Spleen (tissue), 11 donors: ENCODE data around the gene OR6X1. TPM values are rescaled to one million over a fixed set of nuclear protein-coding genes. Genes with fewer than 3 reads are reported as not detected.

Experiments used
- DNase-seq: peaks from one replicate; pipeline ENCODE4 v3.0.0-alpha.2; 2020
- H3K27ac ChIP-seq, 8 donors: fragments of 200-600 bp; sonication (generic) in 7 of 8; 1 replicate in 4 of 8; 2 replicates in 4 of 8; pipeline versions ENCODE4 v1.5.0 to v1.8.0; 2016 to 2021; ENCODE audit warnings: inconsistent platforms in 4 of 8, mild to moderate bottlenecking in 4 of 8, moderate library complexity in 1 of 8
- H3K27me3 ChIP-seq, 7 donors: fragments of 200-600 bp; sonication (generic) in 6 of 7; replicated peaks in 1 of 7; 1 replicate in 4 of 7; 2 replicates in 3 of 7; pipeline versions ENCODE4 v1.5.0 to v1.8.0; 2016 to 2021; ENCODE audit warnings: inconsistent platforms in 3 of 7, mild to moderate bottlenecking in 1 of 7
- H3K36me3 ChIP-seq, 6 donors: fragments of 200-600 bp; sonication (generic) in 5 of 6; 1 replicate in 4 of 6; 2 replicates in 2 of 6; pipeline versions ENCODE4 v1.5.0 to v1.8.0; 2016 to 2021; ENCODE audit warnings: inconsistent platforms in 2 of 6
- H3K4me1 ChIP-seq, 6 donors: fragments of 200-600 bp; sonication (generic) in 5 of 6; 1 replicate in 3 of 6; 2 replicates in 3 of 6; pipeline versions ENCODE4 v1.5.0 to v1.8.0; 2016 to 2021; ENCODE audit warnings: inconsistent platforms in 3 of 6
- H3K4me3 ChIP-seq, 8 donors: fragments of 200-600 bp; sonication (generic) in 7 of 8; 1 replicate in 4 of 8; 2 replicates in 4 of 8; pipeline versions ENCODE4 v1.5.0 to v1.8.0; 2016 to 2021; ENCODE audit warnings: inconsistent platforms in 4 of 8, mild to moderate bottlenecking in 4 of 8, moderate library complexity in 2 of 8
- H3K9me3 ChIP-seq, 8 donors: fragments of 200-600 bp; sonication (generic) in 7 of 8; 1 replicate in 4 of 8; 2 replicates in 4 of 8; pipeline versions ENCODE4 v1.5.0 to v1.8.0; 2016 to 2021; ENCODE audit warnings: inconsistent platforms in 4 of 8
- CTCF ChIP-seq, 11 experiments: fragments of 200-600 bp in 7 of 11; fragments of 450-650 bp in 4 of 11; sonication (generic) in 4 of 11; IDR thresholded peaks in 8 of 11; conservative IDR thresholded peaks in 3 of 11; 1 replicate in 7 of 11; 2 replicates in 4 of 11; pipeline versions ENCODE4 v1.4.0 to v1.8.0; 2016 to 2021; ENCODE audit warnings: antibody characterized with exemption in 11 of 11, inconsistent platforms in 4 of 11, mild to moderate bottlenecking in 1 of 11
- POLR2A ChIP-seq, 3 donors: fragments of 450-650 bp; IDR thresholded peaks; one replicate each; pipeline ENCODE4 v1.5.1; 2017; ENCODE audit warnings: antibody characterized with exemption in 3 of 3, mild to moderate bottlenecking in 1 of 3
- POLR2AphosphoS5 ChIP-seq, 3 donors: sonication (generic); formaldehyde crosslinking; IDR thresholded peaks; one replicate each; pipeline ENCODE4 v1.5.1; 2017; ENCODE audit warnings: antibody characterized with exemption in 3 of 3
- WGBS, 5 donors: extraction: QIAGEN DNeasy Blood & Tissue Kit in 3 of 5; methylation state at CpG; one replicate each; pipeline versions ENCODE4 v1.1.5 to v1.1.7; 2013 to 2018; 5-methylcytosine and 5-hydroxymethylcytosine counted together
- intact Hi-C: fragments of 100-400 bp; cut with DNase I; formaldehyde crosslinking; loops from one replicate; pipeline ENCODE4 v1.15.0; 2023; ENCODE audit warnings: low total_unique reads
- polyA plus RNA-seq, 3 donors: library from polyadenylated mRNA; stranded (reverse); fragments of 200-250 nt; gene quantifications; one replicate each; pipeline ENCODE4 v1.2.1, GENCODE V29; 2013
- small RNA-seq, 4 donors: library from RNA; depleted of rRNA; stranded (forward); fragments of <200 nt; gene quantifications; one replicate each; pipeline ENCODE3, GENCODE V24; 2016
- total RNA-seq, 7 donors: library from RNA; depleted of rRNA in 3 of 7; stranded (reverse); fragments of >200 nt in 3 of 7; fragmentation: NEBNext Ultra II Directional in 4 of 7; extraction: Animal tissue kit (Norgen Biotek cat#: 25700) in 4 of 7; gene quantifications; one replicate each; pipeline versions ENCODE4 v1.1.0 to v1.2.1, GENCODE V29; 2016 to 2021
- donor health status: healthy with polysubstance abuse.
- donor health status: DM: no; HTN: no; CAD: no; lungs with moderate emphysema.
- donor health status: DM: no; HTN: no; CAD: no.
- donor health status: Bipolar disorder and iron deficiency.
- donor health status: healthy.
- donor health status: DM: no; HTN: no; CAD: no.
- donor health status: DM: yes; HTN: yes; CAD: no.

OR6X1 gene
- total and polyA plus RNA-seq, 10 donors, result not detected

- no peak for DNase-seq
- H3K9me3 ChIP-seq, result no peaks in the 10 kb centered on the region
- intact Hi-C loops, result loop anchor here (5.0 to 10.0 kb wide), 2 partner anchors 65 to 132 kb away; no protein-coding TSS in a partner anchor
Measured at GRCh38 chr11:123707206-123707605, 47.1 kb downstream of the OR6X1 start.

DNA sequence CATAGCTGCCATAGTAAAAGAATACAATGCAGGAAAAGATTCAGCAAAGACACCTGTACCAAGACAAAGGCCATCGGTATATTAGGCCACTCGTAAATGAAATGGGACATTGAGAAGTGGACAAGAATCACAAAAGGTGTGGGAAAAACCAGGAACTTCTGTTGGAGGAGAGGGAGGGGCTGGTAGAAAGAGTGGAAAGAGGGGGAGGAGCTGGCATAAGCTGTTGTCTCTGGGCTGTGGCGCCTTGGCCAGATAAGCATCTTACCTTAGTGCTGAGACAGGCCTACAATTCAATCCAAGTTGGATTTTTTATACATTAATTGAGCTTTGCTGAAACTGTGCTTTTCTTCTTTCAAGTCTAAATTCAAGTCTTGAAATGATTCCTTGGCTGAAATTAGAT lies 50.0 kb downstream of the OR6X1 start:
- intact Hi-C loops, result loop anchor here (10.0 kb wide), 1 partner anchor 130 kb away; no protein-coding TSS in a partner anchor
- TF ChIP-seq CTCF (IDR thresholded peaks at IDR 0.05 in 8 of 11, conservative IDR thresholded peaks at IDR 0.05 in 3 of 11) (no peak), POLR2AphosphoS5 (IDR thresholded peaks at IDR 0.05) (no peak), POLR2A (IDR thresholded peaks at IDR 0.05) (no peak)
- H3K4me1 ChIP-seq, result no peaks in the 10 kb centered on the region
- H3K27ac ChIP-seq, result no peak overlapping the region
- no peaks in the 10 kb centered on the region for H3K9me3 ChIP-seq
- H3K27me3 ChIP-seq, result peaks cover 0 to 8% (median 0%) of the 10 kb centered on the region in 7 donors
- DNase-seq, result no peak
- H3K4me3 ChIP-seq, result no peak overlapping the region
- no peaks in the 10 kb centered on the region for H3K36me3 ChIP-seq
- 90 to 96% (median 93%) methylated on average over 3 of the region's 3 CpGs for WGBS, 5 donors

More at GRCh38 chr11:123707206-123707605, 47.1 kb downstream of the OR6X1 start:
- no peak overlapping the region for H3K4me3 ChIP-seq
- no peaks in the 10 kb centered on the region for H3K36me3 ChIP-seq
- TF ChIP-seq POLR2A (IDR thresholded peaks at IDR 0.05), result no peak
- no peak for TF ChIP-seq POLR2AphosphoS5 (IDR thresholded peaks at IDR 0.05)
- TF ChIP-seq CTCF (IDR thresholded peaks at IDR 0.05 in 8 of 11, conservative IDR thresholded peaks at IDR 0.05 in 3 of 11), result no peak
- 79 to 93% (median 90%) methylated on average over 3 of the region's 3 CpGs for WGBS, 5 donors
- no peaks in the 10 kb centered on the region for H3K4me1 ChIP-seq
- H3K27ac ChIP-seq, result no peak overlapping the region
- H3K27me3 ChIP-seq, result peaks cover 0 to 21% (median 0%) of the 10 kb centered on the region in 7 donors

Small RNAs within 50 kb of the gene (small RNA-seq; reads per million reads assigned to genes)
- gene RNU1-21P, result 0 to 0.07 (median 0) reads per million in 4 donors

Other genes starting within 250 kb of the OR6X1 start
- 1 to 10 TPM in 3 of 7 donors, under 1 TPM in 4; 0.44 to 1.7 (median 0.85) TPM for gene SCN3B, start 99.9 kb downstream of the OR6X1 start, total RNA-seq
- under 1 TPM; 0.09 to 0.23 (median 0.13) TPM for gene SCN3B, start 99.9 kb downstream of the OR6X1 start, polyA plus RNA-seq
- gene ZNF202, start 12.9 kb downstream of the OR6X1 start, total RNA-seq, result 10 to 100 TPM in 6 of 7 donors, 1 to 10 TPM in 1; 8.0 to 18.6 (median 14.9) TPM
- gene ZNF202, start 12.9 kb downstream of the OR6X1 start, polyA plus RNA-seq, result 1 to 10 TPM; 6.3 to 9.7 (median 9.1) TPM
- gene OR6M1, start 51.8 kb upstream of the OR6X1 start, total RNA-seq, result not detected
- gene OR6M1, start 51.8 kb upstream of the OR6X1 start, polyA plus RNA-seq, result not detected
- gene TMEM225, start 131.2 kb upstream of the OR6X1 start, total RNA-seq, result not detected
- not detected for gene TMEM225, start 131.2 kb upstream of the OR6X1 start, polyA plus RNA-seq
- gene OR8D4, start 147.6 kb upstream of the OR6X1 start, total RNA-seq, result not detected
- gene OR8D4, start 147.6 kb upstream of the OR6X1 start, polyA plus RNA-seq, result not detected
- gene OR4D5, start 185.1 kb upstream of the OR6X1 start, total RNA-seq, result not detected
- gene OR4D5, start 185.1 kb upstream of the OR6X1 start, polyA plus RNA-seq, result not detected
- gene OR6T1, start 189.3 kb upstream of the OR6X1 start, total RNA-seq, result not detected
- gene OR6T1, start 189.3 kb upstream of the OR6X1 start, polyA plus RNA-seq, result not detected
- not detected for gene OR10S1, start 223.3 kb upstream of the OR6X1 start, total RNA-seq
- gene OR10S1, start 223.3 kb upstream of the OR6X1 start, polyA plus RNA-seq, result not detected
- gene OR10G6, start 240.6 kb upstream of the OR6X1 start, total RNA-seq, result not detected
- gene OR10G6, start 240.6 kb upstream of the OR6X1 start, polyA plus RNA-seq, result not detected